Cerebellar nuclear complex (tissue), 1 donor: ENCODE measurements around the gene GAN.
"Not testable (repeated sequence)": the region's sequence is repeated elsewhere in the genome, so short reads cannot be mapped to it uniquely, and the experiment has no call there.

ENCODE experiments used
- DNase-seq, 2 experiments: peaks; one replicate each; lab custom pipeline; 2025; lab: John Stamatoyannopoulos, UW

GAN gene

GRCh38 chr16:81399909-81400308, 85.1 kb downstream of the GAN start:
- DNase-seq = no peak

- DNase-seq = no peak
Observed at GRCh38 chr16:81401035-81401950, 86.5 kb downstream of the GAN start.

- no peak for DNase-seq
Observed at GRCh38 chr16:81403208-81403600, 88.4 kb downstream of the GAN start.

GRCh38 chr16:81403601-81404391, 89.0 kb downstream of the GAN start:
- DNase-seq = no peak

DNA sequence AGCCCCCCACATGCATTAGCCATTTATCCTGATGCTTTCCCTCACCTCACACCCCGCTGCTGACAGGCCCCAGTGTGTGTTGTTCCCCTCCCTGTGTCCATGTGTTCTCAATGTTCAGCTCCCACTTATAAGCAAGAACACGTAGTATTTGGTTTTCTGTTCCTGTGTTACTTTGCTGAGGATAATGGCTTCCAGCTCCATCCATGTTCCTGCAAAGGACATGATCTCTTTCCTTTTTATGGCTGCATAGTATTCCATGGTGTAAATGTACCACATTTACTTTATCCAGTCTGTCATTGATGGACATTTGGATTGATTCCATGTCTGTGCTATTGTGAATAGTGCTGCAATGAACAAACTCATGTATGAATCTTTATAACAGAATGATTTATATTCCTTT, 90.2 kb downstream of the GAN start:
- DNase-seq = not testable (repeated sequence)

GRCh38 chr16:81405702-81406113, 90.9 kb downstream of the GAN start:
- DNase-seq = no peak

GRCh38 chr16:81408409-81408950, 93.7 kb downstream of the GAN start:
- no peak for DNase-seq

DNA sequence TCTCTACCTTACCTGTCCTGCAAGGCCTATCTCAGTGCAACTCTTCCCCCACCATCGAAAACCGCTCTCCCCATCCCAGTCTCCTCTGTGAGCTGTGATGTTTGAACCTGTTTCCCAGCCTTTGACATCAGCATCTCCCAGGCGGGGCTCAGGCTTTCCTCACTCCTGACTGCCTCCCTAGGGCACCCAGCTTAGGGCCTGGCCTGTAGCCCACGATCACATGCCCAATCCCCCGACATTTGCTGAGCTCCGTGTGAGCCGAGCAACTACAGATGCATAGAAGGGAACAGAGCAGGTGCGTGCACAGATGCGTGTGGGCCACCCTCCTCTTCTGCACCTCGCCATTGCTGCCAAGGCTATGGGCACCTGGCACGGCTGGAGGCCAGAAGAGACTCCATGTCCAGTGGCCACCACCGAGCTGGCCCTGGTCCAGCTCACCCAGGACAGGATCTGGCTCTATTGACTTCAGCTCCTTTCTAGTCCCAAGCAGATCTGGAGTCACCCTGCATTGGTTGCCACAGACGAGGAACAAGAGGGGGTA, 94.3 kb downstream of the GAN start:
- DNase-seq = no peak

DNA sequence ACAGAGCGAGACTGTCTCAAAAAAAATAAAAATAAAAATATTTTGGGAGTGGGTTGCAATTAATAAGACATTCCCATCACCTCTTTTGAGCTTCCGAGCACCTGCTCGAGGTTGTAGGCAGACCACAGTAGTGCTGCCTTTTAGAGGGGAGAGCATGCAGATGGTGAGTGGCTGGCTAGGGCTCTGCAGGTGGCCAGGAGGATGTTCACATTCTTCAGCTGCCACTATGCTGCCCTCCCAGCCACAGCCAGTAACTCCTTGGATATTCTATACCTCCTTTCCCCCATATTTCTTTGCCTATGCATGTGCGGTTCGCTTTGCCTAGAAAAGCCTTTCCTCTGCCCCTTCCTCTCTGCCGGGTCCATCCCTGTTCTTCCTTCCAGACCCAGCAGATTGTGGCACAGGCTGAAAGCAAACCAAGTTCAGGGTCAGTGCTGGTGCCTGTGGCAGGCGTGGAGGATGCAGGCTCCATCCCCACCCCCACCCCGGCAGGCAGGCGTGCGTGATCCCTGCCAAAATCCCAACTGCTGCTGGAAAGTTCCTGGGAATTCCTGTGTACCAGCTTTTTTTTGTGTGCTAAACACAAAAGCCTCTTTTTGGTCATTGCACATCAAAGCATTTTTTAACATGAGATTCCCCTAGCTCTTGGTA, 96.0 kb downstream of the GAN start:
- no peak for DNase-seq

DNA sequence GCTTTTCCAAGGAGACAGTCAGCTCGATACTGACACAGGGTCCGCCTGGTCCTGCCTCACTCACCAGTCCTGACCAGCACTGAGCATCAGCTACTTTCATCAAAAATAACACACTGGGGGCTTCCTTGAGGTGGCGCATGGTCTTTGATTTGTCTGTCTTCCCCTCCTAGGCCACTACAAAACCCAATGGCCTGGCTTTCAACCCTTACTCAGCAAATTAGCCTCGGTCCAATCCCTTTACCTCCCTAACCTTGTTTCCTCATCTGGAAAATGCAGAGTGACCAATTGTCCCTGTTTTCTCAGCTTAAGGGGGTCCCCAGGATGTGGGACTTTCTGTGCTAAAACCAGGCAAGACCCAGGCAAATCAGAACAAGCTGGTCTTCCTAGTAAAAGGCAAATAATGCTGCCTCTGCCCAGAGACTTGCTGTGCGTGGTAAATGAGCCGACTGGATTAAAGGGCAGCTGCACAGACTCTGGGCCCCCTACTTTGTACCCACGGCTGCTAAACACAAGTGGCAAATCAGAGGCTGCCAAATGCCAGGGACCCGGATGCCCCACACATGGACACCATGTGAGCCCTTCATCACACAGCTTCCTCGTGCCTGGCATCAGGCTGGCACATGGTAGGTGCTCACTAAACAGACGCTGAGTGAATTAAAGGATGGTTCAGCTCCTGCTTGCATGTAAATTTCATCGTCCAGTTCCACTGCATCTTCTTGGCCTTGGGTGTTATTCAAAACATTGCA, 98.7 kb downstream of the GAN start:
- DNase-seq = no peak

- no peak for DNase-seq
Observed at GRCh38 chr16:81415751-81416150, 101.0 kb downstream of the GAN start.

DNA sequence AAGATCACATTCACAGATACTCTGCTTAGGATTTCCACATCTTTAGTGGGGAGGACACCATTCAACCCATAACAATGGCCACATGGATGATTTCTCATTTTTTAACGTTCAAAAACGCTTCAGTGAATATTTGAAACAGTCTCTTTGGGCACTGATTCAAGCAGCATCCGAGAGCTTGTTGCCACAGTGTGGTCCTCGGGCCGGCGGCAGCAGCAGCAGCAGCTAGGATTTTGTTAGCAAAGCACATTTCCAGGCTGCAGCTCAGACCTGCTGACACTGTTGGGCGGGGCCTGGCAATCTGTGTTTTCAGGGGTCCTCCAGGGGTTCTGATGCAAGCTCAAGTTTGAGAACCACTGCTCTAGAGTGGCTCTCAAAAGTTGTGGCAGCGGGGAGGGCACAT, 102.0 kb downstream of the GAN start:
- DNase-seq = no peak

DNA sequence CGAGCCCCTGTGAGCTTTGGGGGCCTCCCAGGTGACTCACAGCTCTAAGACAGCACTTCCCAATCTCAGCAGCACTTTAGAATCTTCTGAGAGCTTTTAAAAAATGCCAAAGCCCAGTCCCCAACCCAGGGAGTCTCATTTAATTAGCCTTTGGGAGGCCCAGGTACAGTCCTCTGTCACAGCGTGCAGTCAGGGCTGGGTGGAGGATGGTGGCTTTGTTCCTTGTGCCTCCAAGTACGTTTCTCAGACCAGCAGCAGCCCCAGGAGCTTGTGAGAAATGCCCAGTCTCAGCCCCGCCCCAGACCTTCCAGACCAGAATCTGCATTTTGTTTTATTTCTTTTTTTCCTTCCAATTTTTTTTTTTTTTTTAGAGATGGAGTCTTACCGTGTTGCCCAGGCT, 102.4 kb downstream of the GAN start:
- DNase-seq = no peak

GRCh38 chr16:81419806-81420205, 105.0 kb downstream of the GAN start:
- DNase-seq = no peak

GRCh38 chr16:81421126-81421525, 106.4 kb downstream of the GAN start:
- DNase-seq = no peak

GRCh38 chr16:81421536-81421935, 106.8 kb downstream of the GAN start:
- DNase-seq = no peak

DNA sequence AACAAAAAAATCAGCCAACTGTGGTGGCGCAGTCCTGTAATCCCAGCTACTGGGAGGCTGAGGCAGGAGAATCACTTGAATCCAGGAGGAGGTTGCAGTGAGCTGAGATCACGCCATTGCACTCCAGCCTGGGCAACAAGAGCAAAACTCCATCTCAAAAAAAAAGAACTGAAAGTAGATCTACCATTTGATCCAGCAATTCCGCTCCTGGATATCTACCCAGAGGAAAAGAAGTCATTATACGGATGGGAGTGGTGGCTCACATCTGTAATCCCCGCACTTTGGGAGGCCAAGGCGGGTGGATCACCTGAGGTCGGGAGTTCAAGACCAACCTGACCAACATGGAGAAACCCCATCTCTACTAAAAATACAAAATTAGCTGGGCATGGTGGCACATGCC, 107.4 kb downstream of the GAN start:
- DNase-seq = not testable (repeated sequence)

- no peak for DNase-seq
Observed at GRCh38 chr16:81424771-81425170, 110.0 kb downstream of the GAN start.

DNA sequence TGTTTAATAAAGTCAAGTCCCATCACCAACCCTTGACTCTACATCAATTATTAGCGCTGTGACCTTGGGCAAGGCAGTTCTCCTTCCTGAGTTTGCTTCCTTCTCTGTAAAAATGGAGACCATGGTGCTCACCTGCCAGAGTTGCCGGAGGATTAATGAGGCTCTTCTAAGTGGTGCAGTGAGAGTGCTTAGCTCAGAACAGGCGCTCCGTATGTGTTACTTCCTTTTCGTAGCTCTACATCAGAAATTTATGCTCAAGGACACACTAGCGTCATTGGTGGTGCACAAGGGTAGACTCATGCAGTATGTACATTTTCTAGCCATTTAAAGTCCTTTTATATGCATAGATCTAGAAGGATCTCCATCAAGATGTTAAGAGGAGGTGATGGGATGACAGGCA, 112.5 kb downstream of the GAN start:
- DNase-seq = no peak

DNA sequence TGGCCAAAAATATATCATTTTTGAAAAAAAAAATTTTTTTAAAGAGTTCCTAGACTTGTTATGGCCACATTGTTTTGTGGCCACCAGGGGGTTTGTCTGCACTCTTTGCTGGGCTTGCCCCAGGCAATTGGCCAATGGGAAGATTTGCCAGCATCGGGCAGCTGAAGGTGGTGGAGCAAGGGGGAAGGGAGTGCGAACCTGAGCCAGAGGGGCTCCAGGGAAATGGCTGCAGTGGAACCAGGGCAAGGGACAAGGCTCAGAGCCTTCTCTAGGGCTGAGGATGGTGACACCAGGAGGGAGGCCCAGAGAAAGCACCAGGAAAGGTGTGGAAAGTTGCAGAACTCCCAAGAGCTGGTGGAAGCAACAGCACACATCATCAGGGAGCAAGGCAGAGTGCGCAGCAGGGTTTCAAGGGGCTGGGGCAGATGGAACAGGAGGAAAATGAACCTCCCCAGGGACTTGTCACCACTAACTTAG, 114.3 kb downstream of the GAN start:
- no peak for DNase-seq
